Measurements from ENCODE around the gene BRD2. TPM values are rescaled to one million over a fixed set of nuclear protein-coding genes. Genes with fewer than 3 reads are reported as not detected.

The BRD2 gene
- total and polyA plus RNA-seq, 2 of the 4 experiments (the other 2 are of a cell fraction): 99.5 to 144 TPM

GRCh38 chr6:33019372-33019771 lies 51.0 kb downstream of the BRD2 start:
- CTCF ChIA-PET: interaction anchor here (1.0 kb wide), 1 partner anchor 13 kb away, joined by 7 read pairs; no protein-coding TSS in a partner anchor

More at GRCh38 chr6:33019372-33019771, 51.0 kb downstream of the BRD2 start:
- Histone ChIP-seq H4K91ac (ENCODE audit: insufficient read depth, low read depth, low read length) (no peak overlapping the region), H3K56ac (ENCODE audit: extremely low read depth, insufficient read depth, low read length) (no peak overlapping the region), H3K4me3 (ENCODE audit: insufficient read depth, low read depth, low read length) (no peak overlapping the region), H3K4ac (ENCODE audit: low read depth, low read length) (no peak overlapping the region), H3K9me1 (ENCODE audit: insufficient read depth, low read length) (no peaks in the 10 kb centered on the region), H2AK9ac (replicated peaks; ENCODE audit: low read depth, low read length, poor library complexity) (no peak overlapping the region), H3K14ac (replicated peaks; ENCODE audit: low read depth, low read length) (no peak overlapping the region), H2BK20ac (ENCODE audit: low read depth, low read length) (no peak overlapping the region), H3K36me3 (ENCODE audit: control insufficient read depth, insufficient read depth, low read length) (no peaks in the 10 kb centered on the region), H2AFZ (replicated peaks; ENCODE audit: low read length, poor library complexity) (no peak overlapping the region), H2AK5ac (ENCODE audit: low read depth, low read length) (no peak overlapping the region), H3K4me1 (ENCODE audit: control insufficient read depth, insufficient read depth, low read length) (no peaks in the 10 kb centered on the region; the same call in 1 of the 2 replicates), H3K27me3 (ENCODE audit: control insufficient read depth, insufficient read depth, low read length) (peaks cover 44% of the 10 kb centered on the region), H3K79me1 (ENCODE audit: low read depth in 1 of 2, low read length in 2 of 2) (no peaks in the 10 kb centered on the region), H4K8ac (ENCODE audit: low read depth in 2 of 2, low read length in 2 of 2) (0 out of 4 replicates have a peak overlapping the region, but pooled peaks of 1 of the 2 experiments have one; percentile 41), H2BK120ac (ENCODE audit: low read depth, low read length) (no peak overlapping the region), H4K5ac (ENCODE audit: low read depth, low read length) (no peak overlapping the region; the same call in 1 of the 2 replicates), H3K27ac (ENCODE audit: insufficient read depth, low read length) (no peak overlapping the region), H3K9ac (ENCODE audit: low read depth, low read length) (no peak overlapping the region), H2BK5ac (ENCODE audit: low read depth, low read length, poor library complexity, severe bottlenecking) (no peak overlapping the region), H2BK15ac (ENCODE audit: low read depth, low read length) (no peak overlapping the region), H3K4me2 (ENCODE audit: low read depth, low read length) (peak overlapping the region; percentile 89; the same call in 1 of the 2 replicates), H3K23ac (ENCODE audit: low read depth, low read length) (no peak overlapping the region), H3K9me3 (ENCODE audit: control insufficient read depth, insufficient read depth, low read length) (no peaks in the 10 kb centered on the region), H4K20me1 (ENCODE audit: insufficient read depth, low read length) (no peaks in the 10 kb centered on the region), H3K18ac (ENCODE audit: low read depth, low read length) (no peak overlapping the region; the same call in 1 of the 2 replicates)
- peak; percentile 52 for ATAC-seq (ENCODE audit: low read depth)
- in situ Hi-C loops (cut with MboI; ENCODE audit: low sequenced_read_pairs) (loop anchor here (5.0 to 10.0 kb wide), 2 partner anchors 145 to 228 kb away; no protein-coding TSS in a partner anchor), intact Hi-C loops (cut with micrococcal nuclease) (no loop called here), dilution Hi-C loops (cut with HindIII; ENCODE audit: low sequenced_read_pairs, unreplicated experiment) (no loop called here)
- POLR2A ChIA-PET (ENCODE audit: unreplicated experiment): no interaction called here
- no peak for TF ChIP-seq NFE2L2 (IDR thresholded peaks at IDR 0.05; ENCODE audit: low read depth, low read length)
- TF ChIP-seq RAD21 (IDR thresholded peaks at IDR 0.05; ENCODE audit: low read length): no peak
- TF ChIP-seq MAFK (IDR thresholded peaks at IDR 0.05; ENCODE audit: low read depth, low read length): no peak
- no peak for TF ChIP-seq USF2 (IDR thresholded peaks at IDR 0.05; ENCODE audit: low read depth, low read length)
- TF ChIP-seq MAZ (IDR thresholded peaks at IDR 0.05; ENCODE audit: borderline replicate concordance, low read depth, low read length): no peak
- TF ChIP-seq ELK1 (IDR thresholded peaks at IDR 0.05; ENCODE audit: borderline replicate concordance, low read depth, low read length): no peak
- no peak for TF ChIP-seq CHD1 (IDR thresholded peaks at IDR 0.05; ENCODE audit: low read depth, low read length)
- no peak for TF ChIP-seq RCOR1 (IDR thresholded peaks at IDR 0.05; ENCODE audit: insufficient replicate concordance, low read length)
- TF ChIP-seq POLR2A (IDR thresholded peaks at IDR 0.05; ENCODE audit: low read depth, low read length): no peak
- no peak for TF ChIP-seq SMC3 (IDR thresholded peaks at IDR 0.05; ENCODE audit: low read depth, low read length)
- TF ChIP-seq CEBPB (IDR thresholded peaks at IDR 0.05; ENCODE audit: low read depth, low read length): no peak
- TF ChIP-seq BHLHE40 (IDR thresholded peaks at IDR 0.05; ENCODE audit: low read depth, low read length): no peak
- no peak for TF ChIP-seq MXI1 (IDR thresholded peaks at IDR 0.05; ENCODE audit: borderline replicate concordance, low read depth, low read length)
- TF ChIP-seq FOS (IDR thresholded peaks at IDR 0.05; ENCODE audit: low read depth, low read length): no peak
- no peak for DNase-seq
- BruUV-seq (replicated peaks): no TSS peak
